ENCODE measurements around the gene MCU. TPM values are rescaled to one million over a fixed set of nuclear protein-coding genes. Genes with fewer than 3 reads are reported as not detected.
"Not testable (repeated sequence)": the region's sequence is repeated elsewhere in the genome, so short reads cannot be mapped to it uniquely, and the experiment has no call there.

The MCU gene
- total and polyA plus RNA-seq, 10 donors, result 7.2 to 29.2 (median 19.4) TPM

DNA sequence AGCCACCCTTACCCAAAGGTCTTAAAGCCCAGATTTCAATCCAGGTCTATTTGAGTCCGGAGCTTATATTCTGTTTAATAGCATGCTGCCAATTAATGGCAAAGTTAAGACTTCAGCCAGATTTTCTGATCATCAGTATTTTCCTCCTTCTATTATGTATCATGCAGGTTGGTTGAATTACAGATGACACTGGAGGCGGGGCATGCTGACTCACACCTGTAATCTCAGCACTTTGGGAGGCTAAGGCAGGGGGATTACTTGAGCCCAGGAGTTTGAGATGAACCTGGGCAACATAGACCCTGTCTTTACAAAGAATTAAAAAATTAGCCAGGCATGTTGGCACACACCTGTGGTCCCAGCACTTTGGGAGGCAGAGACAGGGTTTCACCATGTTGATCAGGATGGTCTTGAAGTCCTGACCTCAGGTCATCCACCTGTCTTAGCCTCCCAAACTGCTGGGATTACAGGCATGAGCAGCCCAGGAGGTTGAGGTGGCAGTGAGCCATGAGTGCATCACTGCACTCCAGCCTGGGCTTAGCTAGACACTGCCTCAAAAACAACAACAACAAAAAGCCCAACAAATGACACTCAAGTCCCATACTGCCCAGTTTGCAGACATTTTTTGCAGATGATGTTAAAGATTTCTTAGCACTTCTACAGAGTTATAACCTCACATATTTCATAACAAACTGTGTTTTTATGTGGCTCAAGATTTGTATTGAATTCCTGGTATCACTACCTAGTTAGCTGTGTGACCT lies 62.5 kb downstream of the MCU start:
- no peak for DNase-seq
- WGBS, 5 donors, result 89 to 98% (median 93%) methylated on average over 2 of the region's 2 CpGs
- TF ChIP-seq, protein P1, sequence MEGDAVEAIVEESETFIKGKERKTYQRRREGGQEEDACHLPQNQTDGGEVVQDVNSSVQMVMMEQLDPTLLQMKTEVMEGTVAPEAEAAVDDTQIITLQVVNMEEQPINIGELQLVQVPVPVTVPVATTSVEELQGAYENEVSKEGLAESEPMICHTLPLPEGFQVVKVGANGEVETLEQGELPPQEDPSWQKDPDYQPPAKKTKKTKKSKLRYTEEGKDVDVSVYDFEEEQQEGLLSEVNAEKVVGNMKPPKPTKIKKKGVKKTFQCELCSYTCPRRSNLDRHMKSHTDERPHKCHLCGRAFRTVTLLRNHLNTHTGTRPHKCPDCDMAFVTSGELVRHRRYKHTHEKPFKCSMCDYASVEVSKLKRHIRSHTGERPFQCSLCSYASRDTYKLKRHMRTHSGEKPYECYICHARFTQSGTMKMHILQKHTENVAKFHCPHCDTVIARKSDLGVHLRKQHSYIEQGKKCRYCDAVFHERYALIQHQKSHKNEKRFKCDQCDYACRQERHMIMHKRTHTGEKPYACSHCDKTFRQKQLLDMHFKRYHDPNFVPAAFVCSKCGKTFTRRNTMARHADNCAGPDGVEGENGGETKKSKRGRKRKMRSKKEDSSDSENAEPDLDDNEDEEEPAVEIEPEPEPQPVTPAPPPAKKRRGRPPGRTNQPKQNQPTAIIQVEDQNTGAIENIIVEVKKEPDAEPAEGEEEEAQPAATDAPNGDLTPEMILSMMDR (IDR thresholded peaks at IDR 0.05 in 8 of 11, conservative IDR thresholded peaks at IDR 0.05 in 3 of 11), result no peak
- no peak for TF ChIP-seq POLR2A (IDR thresholded peaks at IDR 0.05)
- no peak for TF ChIP-seq POLR2AphosphoS5 (IDR thresholded peaks at IDR 0.05)
- intact Hi-C loops (cut with DNase I; ENCODE audit: low total_unique reads), result no loop called here
- peaks cover 0 to 35% (median 6%) of the 10 kb centered on the region in 6 donors for H3K4me1 ChIP-seq
- peak overlapping the region in 1 of 8 donors; percentile 19 for H3K4me3 ChIP-seq
- H3K9me3 ChIP-seq, result no peaks in the 10 kb centered on the region
- H3K36me3 ChIP-seq, result no peaks in the 10 kb centered on the region
- peak overlapping the region in 3 of 8 donors; percentile 38 to 53 (median 51) for H3K27ac ChIP-seq
- H3K27me3 ChIP-seq (replicated peaks in 1 of 7), result no peaks in the 10 kb centered on the region

DNA sequence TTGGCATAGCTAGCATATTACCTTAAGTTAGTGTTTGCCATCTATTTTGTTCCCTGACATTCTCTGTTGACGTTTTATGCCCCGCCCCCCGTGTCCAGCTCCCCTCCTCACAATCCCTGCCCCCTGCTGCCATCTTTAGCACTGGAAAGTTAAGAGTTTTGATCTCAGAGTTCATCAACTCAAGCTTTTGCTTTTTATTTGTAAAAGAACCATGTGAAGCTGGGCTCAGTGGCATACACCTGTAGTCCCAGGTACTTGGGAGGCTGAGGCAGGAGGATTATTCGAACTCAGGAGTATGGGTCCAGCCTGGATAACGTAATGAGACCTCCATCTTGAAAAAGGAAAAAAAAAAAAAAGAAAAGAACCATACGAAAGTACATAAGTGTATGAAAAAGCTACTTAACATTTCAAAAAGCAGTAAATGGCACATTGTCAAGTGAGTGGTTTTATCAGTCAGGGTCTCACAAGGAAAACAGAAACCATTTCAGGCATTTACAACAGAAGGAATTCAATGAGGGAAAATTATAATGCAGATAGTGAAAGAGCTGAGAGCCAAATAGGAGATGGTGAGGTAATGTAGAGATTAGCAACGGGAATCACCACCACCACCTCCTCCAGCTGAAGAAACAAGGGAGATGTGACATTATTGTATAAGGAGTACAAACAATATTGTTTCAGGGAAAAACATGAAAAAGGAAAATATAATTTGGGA lies 64.9 kb downstream of the MCU start:
- 85 to 88% (median 86%) methylated on average over 7 of the region's 7 CpGs for WGBS, 5 donors
- intact Hi-C loops (cut with DNase I; ENCODE audit: low total_unique reads), result no loop called here
- DNase-seq, result no peak

DNA sequence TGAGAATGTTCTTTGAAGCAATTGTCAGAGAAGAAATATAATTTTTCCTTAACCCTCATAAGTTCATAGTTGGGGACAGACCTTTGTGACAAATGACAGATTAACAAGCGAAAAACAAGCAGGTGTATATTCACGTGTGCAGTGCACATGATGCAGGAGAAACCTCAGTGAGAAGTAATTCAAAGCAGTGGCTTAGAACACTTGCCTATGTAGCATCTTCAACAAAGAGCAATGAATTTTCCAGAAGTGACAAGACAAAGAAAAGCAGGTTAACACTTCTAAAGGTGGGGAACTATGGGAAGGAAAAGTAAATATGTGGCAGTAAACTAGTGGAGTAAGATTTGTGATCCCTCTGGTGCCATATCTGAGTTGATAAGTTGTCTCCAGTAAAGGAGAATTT lies 65.8 kb downstream of the MCU start:
- Histone ChIP-seq H3K36me3 (peaks cover 0 to 3% (median 0%) of the 10 kb centered on the region in 6 donors), H3K27ac (no peak overlapping the region), H3K27me3 (replicated peaks in 1 of 7) (no peaks in the 10 kb centered on the region), H3K9me3 (no peaks in the 10 kb centered on the region), H3K4me3 (no peak overlapping the region), H3K4me1 (peaks cover 0 to 29% (median 6%) of the 10 kb centered on the region in 6 donors)
- 90 to 96% (median 94%) methylated on average over 2 of the region's 2 CpGs for WGBS, 5 donors
- intact Hi-C loops (cut with DNase I; ENCODE audit: low total_unique reads), result no loop called here
- DNase-seq, result no peak
- TF ChIP-seq POLR2A (IDR thresholded peaks at IDR 0.05), result no peak
- TF ChIP-seq, protein P1 (IDR thresholded peaks at IDR 0.05 in 8 of 11, conservative IDR thresholded peaks at IDR 0.05 in 3 of 11), result no peak
- no peak for TF ChIP-seq POLR2AphosphoS5 (IDR thresholded peaks at IDR 0.05)

More for the DNA sequence above, 64.9 kb downstream of the MCU start:
- no peak overlapping the region for H3K27ac ChIP-seq
- H3K36me3 ChIP-seq, result no peaks in the 10 kb centered on the region
- H3K9me3 ChIP-seq, result no peaks in the 10 kb centered on the region
- no peak overlapping the region for H3K4me3 ChIP-seq
- no peaks in the 10 kb centered on the region for H3K27me3 ChIP-seq (replicated peaks in 1 of 7)
- TF ChIP-seq POLR2AphosphoS5 (IDR thresholded peaks at IDR 0.05), result no peak
- H3K4me1 ChIP-seq, result peaks cover 0 to 35% (median 6%) of the 10 kb centered on the region in 6 donors

DNA sequence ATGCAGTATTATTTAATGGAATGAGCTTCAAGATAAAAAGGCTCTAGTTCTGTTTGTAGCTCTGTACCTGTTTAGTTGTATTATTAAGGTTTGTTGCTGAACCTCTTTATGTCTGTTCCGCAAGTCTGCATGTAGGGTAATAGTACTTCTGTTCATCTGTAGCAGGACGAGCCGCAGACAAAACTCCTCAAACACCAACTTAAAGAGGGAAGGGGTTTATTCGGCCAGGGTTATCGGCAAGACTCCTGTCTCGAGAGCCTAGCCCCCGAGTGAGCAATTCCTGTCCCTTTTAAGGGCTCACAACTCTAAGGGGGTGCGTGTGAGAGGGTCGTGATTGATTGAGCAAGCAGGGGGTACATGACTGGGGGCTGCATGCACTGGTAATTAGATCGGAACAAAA lies 67.0 kb downstream of the MCU start:
- H3K36me3 ChIP-seq, result peaks cover 0 to 14% (median 0%) of the 10 kb centered on the region in 6 donors
- H3K4me3 ChIP-seq; H3K9me3 ChIP-seq; intact Hi-C loops (cut with DNase I; ENCODE audit: low total_unique reads); H3K27me3 ChIP-seq (replicated peaks in 1 of 7); H3K27ac ChIP-seq; DNase-seq: not testable (repeated sequence)
- 87 to 94% (median 92%) methylated on average over 10 of the region's 10 CpGs for WGBS, 5 donors
- peaks cover 0 to 17% (median 2%) of the 10 kb centered on the region in 6 donors for H3K4me1 ChIP-seq

DNA sequence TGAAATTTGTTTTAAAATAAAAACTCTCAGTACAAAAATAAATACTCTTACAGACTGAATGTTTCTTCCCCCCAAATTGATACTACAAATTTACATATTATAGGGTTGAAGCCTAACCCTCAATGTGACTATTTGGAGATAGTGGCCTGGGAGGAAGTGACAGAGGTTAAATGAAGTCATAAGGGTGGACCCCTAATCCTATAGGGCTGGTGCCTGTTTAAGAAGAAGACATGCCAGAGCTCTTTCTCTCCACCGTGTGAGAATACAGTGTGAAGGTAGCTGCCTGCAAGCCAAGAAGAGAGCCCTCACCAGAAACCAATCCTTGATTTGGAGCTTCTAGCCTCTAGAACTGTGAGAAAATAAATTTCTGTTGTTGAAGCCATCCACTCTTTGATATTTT lies 67.6 kb downstream of the MCU start:
- Histone ChIP-seq H3K27ac (no peak overlapping the region), H3K9me3 (no peaks in the 10 kb centered on the region), H3K27me3 (replicated peaks in 1 of 7) (no peaks in the 10 kb centered on the region), H3K36me3 (peaks cover 0 to 17% (median 0%) of the 10 kb centered on the region in 6 donors), H3K4me1 (peaks cover 0 to 11% (median 0%) of the 10 kb centered on the region in 6 donors), H3K4me3 (no peak overlapping the region)
- no peak for TF ChIP-seq POLR2AphosphoS5 (IDR thresholded peaks at IDR 0.05)
- TF ChIP-seq, protein P1 (IDR thresholded peaks at IDR 0.05 in 8 of 11, conservative IDR thresholded peaks at IDR 0.05 in 3 of 11), result no peak
- no peak for TF ChIP-seq POLR2A (IDR thresholded peaks at IDR 0.05)
- no peak for DNase-seq
- intact Hi-C loops (cut with DNase I; ENCODE audit: low total_unique reads), result no loop called here
- 67 to 71% (median 67%) methylated on average over 1 of the region's 1 CpG for WGBS, 5 donors

All from spleen (tissue), 11 donors.